HepG2 (cell line): ENCODE data around the gene AKAP1. TPM values are rescaled to one million over a fixed set of nuclear protein-coding genes. Genes with fewer than 3 reads are reported as not detected.

Experiments used
- polyA plus RNA-seq, 8 experiments: library from polyadenylated mRNA; depleted of rRNA in 3 of 8; stranded (reverse) in 7 of 8; unstranded in 1 of 8; fragments of >200 nt; fragmentation: Illumina TruSeq in 4 of 8; extraction: Trizol in 4 of 8; gene quantifications; 2 replicates each; pipeline versions ENCODE4 v1.2.1 to v1.2.3, GENCODE V29; 2011 to 2016; ENCODE audit warnings: low read depth in 4 of 8, missing spikeins in 1 of 8, mixed read lengths in 1 of 8; ENCODE audit not compliant: insufficient read depth in 1 of 8
- total RNA-seq, 5 experiments: library from RNA; depleted of rRNA; stranded (reverse); fragments of >200 nt; fragmentation: Illumina TruSeq; extraction: Trizol; gene quantifications; 2 replicates each; pipeline ENCODE4 v1.2.3, GENCODE V29; 2016; ENCODE audit warnings: low read depth in 1 of 5

Gene AKAP1
- total and polyA plus RNA-seq, 2 of the 13 experiments (the other 11 are each of a cell fraction or from before 2014, with no cell fraction given): 101 to 131 TPM

Other genes starting within 250 kb of the AKAP1 start
- gene TRIM25, start 171.2 kb upstream of the AKAP1 start, total RNA-seq (2016; rRNA removed; fragmentation: Illumina TruSeq; extraction: Trizol): 38.3 and 42.2 TPM in 2 replicates
- 30.8 and 37.6 TPM in 2 replicates for gene TRIM25, start 171.2 kb upstream of the AKAP1 start, polyA plus RNA-seq (2011; rRNA removed)
- 29.4 and 39.0 TPM in 2 replicates for gene COIL, start 124.2 kb upstream of the AKAP1 start, total RNA-seq (2016; rRNA removed; fragmentation: Illumina TruSeq; extraction: Trizol)
- gene COIL, start 124.2 kb upstream of the AKAP1 start, polyA plus RNA-seq (2011; rRNA removed): 5.7 and 8.1 TPM in 2 replicates
- gene SCPEP1, start 107.1 kb upstream of the AKAP1 start, total RNA-seq (2016; rRNA removed; fragmentation: Illumina TruSeq; extraction: Trizol): 12.3 and 27.3 TPM in 2 replicates
- gene SCPEP1, start 107.1 kb upstream of the AKAP1 start, polyA plus RNA-seq (2011; rRNA removed): 20.9 and 24.3 TPM in 2 replicates
- gene MSI2, start 171.3 kb downstream of the AKAP1 start, total RNA-seq (2016; rRNA removed; fragmentation: Illumina TruSeq; extraction: Trizol): 68.1 and 78.4 TPM in 2 replicates
- gene MSI2, start 171.3 kb downstream of the AKAP1 start, polyA plus RNA-seq (2011; rRNA removed): 71.5 and 77.5 TPM in 2 replicates